ENCODE data around the gene TFF3.

The TFF3 gene

GRCh38 chr21:42264245-42265195, 50.7 kb downstream of the TFF3 start:
- DNase-seq: no peak

- DNase-seq: no peak
Measured at GRCh38 chr21:42263591-42264131, 51.5 kb downstream of the TFF3 start.

- DNase-seq: peak in 1 of 2 donors; percentile 45
Measured at GRCh38 chr21:42262831-42263231, 52.4 kb downstream of the TFF3 start.

- DNase-seq: no peak
Measured at GRCh38 chr21:42261829-42262200, 53.4 kb downstream of the TFF3 start.
